DOHH2 (cell line): ENCODE measurements around the gene DUOX1.
A peak's percentile ranks its signal among the peaks of the same experiment; 100 is the strongest.
"Not testable (repeated sequence)": the region's sequence is repeated elsewhere in the genome, so short reads cannot be mapped to it uniquely, and the experiment has no call there.

ENCODE experiments used
- H3F3A ChIP-seq: fragments of 200-600 bp; sonication (generic), shearing (Covaris generic); 2 replicates; pipeline ENCODE4 v1.6.0; 2016; ENCODE audit warnings: antibody characterized with exemption, mild to moderate bottlenecking; ENCODE audit not compliant: control insufficient read depth, insufficient read depth
- H3K27ac ChIP-seq: fragments of 200-600 bp; sonication (generic); 2 replicates; pipeline ENCODE4 v1.5.1; 2014; ENCODE audit warnings: low read depth, mild to moderate bottlenecking, low read length, moderate library complexity
- H3K27me3 ChIP-seq: fragments of 200-600 bp; sonication (generic); 2 replicates; pipeline ENCODE4 v1.6.1; 2014; ENCODE audit warnings: mild to moderate bottlenecking, low read length, mixed read lengths; ENCODE audit not compliant: control insufficient read depth
- H3K36me3 ChIP-seq: fragments of 200-600 bp; sonication (generic); 2 replicates; pipeline ENCODE4 v1.6.1; 2014; ENCODE audit warnings: mild to moderate bottlenecking, low read length, moderate library complexity, mixed read lengths; ENCODE audit not compliant: control insufficient read depth
- H3K4me1 ChIP-seq: fragments of 200-600 bp; sonication (generic); 2 replicates; pipeline ENCODE4 v1.6.1; 2014; ENCODE audit warnings: mild to moderate bottlenecking, low read length, mixed read lengths; ENCODE audit not compliant: control insufficient read depth
- H3K4me2 ChIP-seq: fragments of 200-600 bp; sonication (generic); 2 replicates; pipeline ENCODE4 v1.6.0; 2014; ENCODE audit warnings: mild to moderate bottlenecking, low read length, moderate library complexity
- H3K4me3 ChIP-seq: fragments of 200-600 bp; sonication (generic); 2 replicates; pipeline ENCODE4 v1.5.1; 2014; ENCODE audit warnings: mild to moderate bottlenecking, low read length, mixed read lengths
- H3K79me2 ChIP-seq: fragments of 200-600 bp; sonication (generic); 2 replicates; pipeline ENCODE4 v1.6.1; 2014; ENCODE audit warnings: mild to moderate bottlenecking, low read length, mixed read lengths; ENCODE audit not compliant: control insufficient read depth
- H3K9me2 ChIP-seq: fragments of 200-600 bp; sonication (generic); replicated peaks from 2 replicates; pipeline ENCODE4 v1.6.1; 2014; ENCODE audit warnings: mild to moderate bottlenecking, low read length, mixed read lengths; ENCODE audit not compliant: control insufficient read depth
- H3K9me3 ChIP-seq: fragments of 200-600 bp; sonication (generic); 2 replicates; pipeline ENCODE4 v1.6.1; 2014; ENCODE audit warnings: antibody characterized with exemption, low read length, mixed read lengths; ENCODE audit not compliant: control insufficient read depth, insufficient read depth
- H4K20me1 ChIP-seq: fragments of 200-600 bp; sonication (generic); 2 replicates; pipeline ENCODE4 v1.6.0; 2014; ENCODE audit warnings: low read depth, mild to moderate bottlenecking, antibody characterized with exemption, low read length, moderate library complexity; ENCODE audit not compliant: control insufficient read depth, insufficient read depth
- CTCF ChIP-seq: fragments of 200-600 bp; sonication (generic); IDR thresholded peaks from one replicate; pipeline ENCODE4 v1.5.1; 2014; ENCODE audit warnings: antibody characterized with exemption, mild to moderate bottlenecking, low read depth, low read length; ENCODE audit not compliant: poor library complexity, severe bottlenecking
- EZH2phosphoT487 ChIP-seq: fragments of 200-600 bp; sonication (generic); IDR thresholded peaks from 2 replicates; pipeline ENCODE4 v1.6.1; 2017; ENCODE audit warnings: borderline replicate concordance, mild to moderate bottlenecking, antibody characterized with exemption, low read length, moderate library complexity, mixed read lengths

The DUOX1 gene

GRCh38 chr15:45134682-45135604 is 5.1 kb downstream of the DUOX1 start:
- no peaks in the 10 kb centered on the region for H3K9me3 ChIP-seq
- peaks cover 3% of the 10 kb centered on the region for H3K27me3 ChIP-seq

DNA sequence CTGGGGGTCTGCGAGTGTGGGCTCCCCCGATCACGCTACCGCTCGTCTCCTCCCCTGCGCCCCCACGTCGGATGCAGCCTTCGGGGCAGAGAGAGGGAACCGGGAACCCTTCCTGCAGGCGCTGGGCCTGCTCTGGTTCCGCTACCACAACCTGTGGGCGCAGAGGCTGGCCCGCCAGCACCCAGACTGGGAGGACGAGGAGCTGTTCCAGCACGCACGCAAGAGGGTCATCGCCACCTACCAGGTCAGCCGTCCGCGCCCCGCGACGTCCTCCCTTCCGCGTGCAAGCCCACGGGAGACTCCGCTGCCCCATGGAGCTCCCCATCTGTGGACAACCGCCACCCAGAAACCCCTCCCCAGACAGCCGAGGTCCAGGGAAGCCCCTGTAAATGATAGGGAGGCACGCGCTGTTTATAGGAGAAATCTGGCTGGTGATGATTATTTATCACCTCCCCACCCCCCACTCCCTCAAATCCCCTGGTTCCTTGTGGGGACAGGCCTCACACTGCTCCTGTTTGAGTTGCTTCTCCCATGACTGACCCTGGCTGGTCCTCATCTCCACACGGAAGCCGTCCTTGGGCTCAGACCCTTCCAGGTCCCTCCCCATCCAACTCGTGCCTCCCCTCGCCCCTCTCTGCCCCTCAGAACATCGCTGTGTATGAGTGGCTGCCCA is 6.0 kb downstream of the DUOX1 start:
- H4K20me1 ChIP-seq, H3F3A ChIP-seq, H3K79me2 ChIP-seq, H3K27me3 ChIP-seq, H3K4me2 ChIP-seq, H3K36me3 ChIP-seq, H3K27ac ChIP-seq, H3K4me1 ChIP-seq, H3K9me3 ChIP-seq, H3K4me3 ChIP-seq, H3K9me2 ChIP-seq: not testable (repeated sequence)

More at GRCh38 chr15:45134682-45135604, 5.1 kb downstream of the DUOX1 start:
- Histone ChIP-seq H3K4me2 (no peak overlapping the region), H3K36me3 (no peaks in the 10 kb centered on the region), H3K4me3 (no peak overlapping the region), H3K27ac (no peak overlapping the region), H4K20me1 (no peaks in the 10 kb centered on the region), H3K9me2 (no peaks in the 10 kb centered on the region), H3K4me1 (no peaks in the 10 kb centered on the region), H3K79me2 (no peaks in the 10 kb centered on the region), H3F3A (no peaks in the 10 kb centered on the region)
- TF ChIP-seq CTCF: no peak
- TF ChIP-seq EZH2phosphoT487: no peak

DNA sequence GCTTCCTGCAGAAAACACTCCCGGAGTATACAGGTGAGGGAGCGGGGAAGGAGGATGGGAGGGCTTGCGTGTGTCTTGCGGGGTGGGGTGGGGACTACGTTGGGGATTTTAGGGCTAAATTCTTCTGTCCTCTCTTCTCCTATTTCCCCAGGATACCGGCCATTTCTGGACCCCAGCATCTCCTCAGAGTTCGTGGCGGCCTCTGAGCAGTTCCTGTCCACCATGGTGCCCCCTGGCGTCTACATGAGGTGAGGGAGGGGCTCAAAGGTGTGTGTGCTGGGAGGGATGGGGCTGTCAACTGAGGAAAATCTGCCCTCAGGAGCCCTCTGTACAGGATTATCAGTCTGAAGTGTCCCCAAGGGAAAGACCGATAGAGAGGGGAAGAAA is 6.6 kb downstream of the DUOX1 start:
- H4K20me1 ChIP-seq: no peaks in the 10 kb centered on the region
- no peaks in the 10 kb centered on the region for H3F3A ChIP-seq
- peaks cover 3% of the 10 kb centered on the region for H3K27me3 ChIP-seq
- no peaks in the 10 kb centered on the region for H3K79me2 ChIP-seq
- no peaks in the 10 kb centered on the region for H3K9me2 ChIP-seq
- H3K27ac ChIP-seq: no peak overlapping the region
- no peaks in the 10 kb centered on the region for H3K4me1 ChIP-seq
- no peaks in the 10 kb centered on the region for H3K36me3 ChIP-seq
- no peak overlapping the region for H3K4me2 ChIP-seq
- H3K9me3 ChIP-seq: no peaks in the 10 kb centered on the region
- no peak overlapping the region for H3K4me3 ChIP-seq
- TF ChIP-seq CTCF (peak; percentile 23), EZH2phosphoT487 (no peak)

DNA sequence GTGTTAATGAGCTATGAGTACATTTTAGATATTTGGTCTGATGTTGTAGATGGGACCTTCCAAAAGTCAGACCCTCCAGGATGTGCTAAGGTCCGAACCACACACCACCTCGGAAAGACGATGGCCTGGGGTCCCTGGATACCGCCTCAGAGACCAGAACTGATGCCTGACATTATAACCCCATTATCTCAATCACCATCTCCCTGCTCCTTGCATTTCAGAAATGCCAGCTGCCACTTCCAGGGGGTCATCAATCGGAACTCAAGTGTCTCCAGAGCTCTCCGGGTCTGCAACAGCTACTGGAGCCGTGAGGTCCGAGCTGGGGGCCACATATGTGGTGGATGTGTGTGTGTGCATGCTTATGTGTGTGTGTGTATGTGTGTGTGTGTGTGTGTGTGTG is 7.9 kb downstream of the DUOX1 start:
- H3K4me3 ChIP-seq: no peak overlapping the region
- H3K9me2 ChIP-seq: no peaks in the 10 kb centered on the region
- no peaks in the 10 kb centered on the region; the same call in none of the 2 replicates for H3K27me3 ChIP-seq
- H3K27ac ChIP-seq: no peak overlapping the region
- no peaks in the 10 kb centered on the region for H3K79me2 ChIP-seq
- H3K4me2 ChIP-seq: no peak overlapping the region
- no peaks in the 10 kb centered on the region for H3K4me1 ChIP-seq
- no peaks in the 10 kb centered on the region for H3F3A ChIP-seq
- H3K9me3 ChIP-seq: no peaks in the 10 kb centered on the region
- H4K20me1 ChIP-seq: no peaks in the 10 kb centered on the region
- no peak for TF ChIP-seq EZH2phosphoT487
- TF ChIP-seq CTCF: no peak
- no peaks in the 10 kb centered on the region for H3K36me3 ChIP-seq
